ENCODE measurements around the gene HSPH1. TPM values are rescaled to one million over a fixed set of nuclear protein-coding genes. Genes with fewer than 3 reads are reported as not detected.
"Not testable (repeated sequence)": the region's sequence is repeated elsewhere in the genome, so short reads cannot be mapped to it uniquely, and the experiment has no call there.

Gene HSPH1
- total RNA-seq, 1 donor from 2014 or later = 94.9 TPM

DNA sequence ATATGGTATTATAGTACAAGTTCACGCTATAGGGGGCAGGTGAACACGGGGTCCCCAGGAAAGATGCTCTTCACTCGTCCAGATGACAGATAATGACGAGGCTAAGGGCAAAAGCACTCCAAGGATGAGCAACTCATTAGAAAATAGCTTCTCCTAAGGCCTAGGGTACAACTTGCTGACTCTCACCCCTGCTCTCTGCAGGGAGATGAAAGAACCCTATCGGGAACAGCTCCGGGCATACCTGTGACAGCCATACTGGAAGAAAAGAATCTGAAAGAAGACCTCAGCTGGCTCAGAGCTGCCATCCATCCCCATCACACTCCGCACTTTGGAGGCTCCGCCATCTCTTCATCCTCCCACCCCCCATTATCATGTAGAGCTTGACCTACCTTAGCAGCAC, 17.5 kb upstream of the HSPH1 start:
- Histone ChIP-seq H3K9ac (no peak overlapping the region), H2AFZ (replicated peaks) (no peak overlapping the region), H3K27me3 (no peaks in the 10 kb centered on the region), H3K4me3 (no peak overlapping the region), H3K4me2 (no peak overlapping the region), H3K36me3 (no peaks in the 10 kb centered on the region), H4K20me1 (ENCODE audit: low read depth) (no peaks in the 10 kb centered on the region), H3F3A (ENCODE audit: low read depth) (no peaks in the 10 kb centered on the region), H3K27ac (no peak overlapping the region), H3K79me2 (ENCODE audit: low read depth) (no peaks in the 10 kb centered on the region), H3K9me3 (ENCODE audit: low read depth) (no peaks in the 10 kb centered on the region), H3K4me1 (peaks cover 4% of the 10 kb centered on the region)
- Mint-ChIP-seq H3K9me3 (peaks cover 11% of the 10 kb centered on the region), H3K4me1 (peaks cover 20% of the 10 kb centered on the region), H3K36me3 (no peaks in the 10 kb centered on the region), H3K27me3 (ENCODE audit: insufficient read depth, low read depth) (peaks cover 3% of the 10 kb centered on the region), H3K27ac (no peak overlapping the region), H3K4me3 (no peak overlapping the region)
- no peak for DNase-seq (ENCODE audit: low spot score)
- TF ChIP-seq EZH2 (IDR thresholded peaks at IDR 0.05) (no peak), EZH2phosphoT487 (IDR thresholded peaks at IDR 0.05) (no peak)
- TF ChIP-seq, protein P1, sequence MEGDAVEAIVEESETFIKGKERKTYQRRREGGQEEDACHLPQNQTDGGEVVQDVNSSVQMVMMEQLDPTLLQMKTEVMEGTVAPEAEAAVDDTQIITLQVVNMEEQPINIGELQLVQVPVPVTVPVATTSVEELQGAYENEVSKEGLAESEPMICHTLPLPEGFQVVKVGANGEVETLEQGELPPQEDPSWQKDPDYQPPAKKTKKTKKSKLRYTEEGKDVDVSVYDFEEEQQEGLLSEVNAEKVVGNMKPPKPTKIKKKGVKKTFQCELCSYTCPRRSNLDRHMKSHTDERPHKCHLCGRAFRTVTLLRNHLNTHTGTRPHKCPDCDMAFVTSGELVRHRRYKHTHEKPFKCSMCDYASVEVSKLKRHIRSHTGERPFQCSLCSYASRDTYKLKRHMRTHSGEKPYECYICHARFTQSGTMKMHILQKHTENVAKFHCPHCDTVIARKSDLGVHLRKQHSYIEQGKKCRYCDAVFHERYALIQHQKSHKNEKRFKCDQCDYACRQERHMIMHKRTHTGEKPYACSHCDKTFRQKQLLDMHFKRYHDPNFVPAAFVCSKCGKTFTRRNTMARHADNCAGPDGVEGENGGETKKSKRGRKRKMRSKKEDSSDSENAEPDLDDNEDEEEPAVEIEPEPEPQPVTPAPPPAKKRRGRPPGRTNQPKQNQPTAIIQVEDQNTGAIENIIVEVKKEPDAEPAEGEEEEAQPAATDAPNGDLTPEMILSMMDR (IDR thresholded peaks at IDR 0.05) = no peak

DNA sequence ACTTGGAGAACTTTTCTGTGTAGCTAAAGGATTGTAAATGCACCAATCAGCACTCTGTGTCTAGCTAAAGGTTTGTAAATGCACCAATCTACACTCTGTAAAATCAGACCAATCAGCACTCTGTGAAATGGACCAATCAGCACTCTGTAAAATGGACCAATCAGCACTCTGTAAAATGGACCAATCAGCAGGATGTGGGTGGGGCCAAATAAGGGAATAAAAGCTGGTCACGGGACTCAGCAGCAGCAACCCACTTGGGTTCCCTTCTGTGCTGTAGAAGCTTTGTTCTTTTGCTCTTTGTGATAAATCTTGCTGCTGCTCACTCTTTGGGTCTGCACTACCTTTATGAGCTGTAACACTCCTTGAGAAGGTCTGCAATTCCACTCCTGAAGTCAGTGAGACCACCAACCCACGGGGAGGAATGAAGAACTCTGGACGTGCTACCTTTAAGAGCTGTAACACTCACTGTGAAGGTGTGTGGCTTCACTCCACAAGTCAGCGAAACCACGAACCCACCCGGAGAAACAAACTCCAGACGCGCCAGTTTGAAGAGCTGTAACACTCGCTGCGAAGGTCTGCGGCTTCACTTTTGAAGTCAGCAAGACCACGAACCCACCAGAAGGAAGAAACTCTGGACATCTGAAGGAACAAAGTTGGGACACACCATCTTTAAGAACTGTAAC, 16.2 kb upstream of the HSPH1 start:
- H3K4me2 ChIP-seq; H3K9ac ChIP-seq; H3K36me3 Mint-ChIP-seq; H3K4me3 ChIP-seq; H3K9me3 Mint-ChIP-seq; H3K79me2 ChIP-seq (ENCODE audit: low read depth); H3K27me3 ChIP-seq; H3K4me3 Mint-ChIP-seq; H3F3A ChIP-seq (ENCODE audit: low read depth); H3K27ac ChIP-seq; DNase-seq (ENCODE audit: low spot score); H4K20me1 ChIP-seq (ENCODE audit: low read depth); H3K4me1 ChIP-seq; H3K27me3 Mint-ChIP-seq (ENCODE audit: insufficient read depth, low read depth); H2AFZ ChIP-seq (replicated peaks); H3K9me3 ChIP-seq (ENCODE audit: low read depth); H3K36me3 ChIP-seq; H3K27ac Mint-ChIP-seq: not testable (repeated sequence)
- peaks cover 16% of the 10 kb centered on the region for H3K4me1 Mint-ChIP-seq

DNA sequence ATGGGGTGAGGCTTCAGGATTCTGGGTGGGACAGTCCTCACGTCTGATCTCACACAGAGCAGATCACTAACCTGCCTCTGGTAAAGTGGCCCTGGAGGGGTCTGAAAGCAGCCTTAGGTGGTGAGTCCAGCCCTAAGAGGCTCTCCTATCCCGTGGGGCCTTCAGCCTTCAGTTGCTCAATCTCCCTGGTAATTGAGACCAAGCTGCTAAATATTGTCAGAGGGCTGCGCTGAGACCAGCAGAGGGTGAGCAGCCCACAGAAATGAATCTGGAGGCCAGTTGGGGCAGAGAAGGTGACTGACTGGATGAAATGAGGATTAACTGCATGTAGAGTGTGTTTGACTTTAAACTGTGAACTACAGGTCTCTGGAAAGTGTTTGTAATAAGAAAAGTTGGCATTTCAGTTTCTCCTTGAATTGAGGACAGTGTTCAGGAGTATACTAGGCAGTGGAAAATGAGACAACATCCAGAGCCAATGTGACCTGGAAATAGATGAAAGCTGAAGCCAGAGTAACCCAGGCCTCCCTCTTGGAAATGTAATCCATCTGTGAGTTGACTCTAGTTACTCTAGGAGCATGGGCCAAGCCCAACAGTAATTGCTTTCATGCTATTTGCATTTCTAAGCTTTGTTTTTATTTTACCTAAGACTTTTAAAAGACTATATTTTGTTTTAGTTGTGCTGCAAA, 14.3 kb upstream of the HSPH1 start:
- Histone ChIP-seq H2AFZ (replicated peaks) (no peak overlapping the region), H3F3A (ENCODE audit: low read depth) (no peaks in the 10 kb centered on the region), H3K4me2 (no peak overlapping the region), H3K4me1 (peaks cover 4% of the 10 kb centered on the region), H3K27me3 (no peaks in the 10 kb centered on the region), H3K27ac (no peak overlapping the region), H3K9ac (no peak overlapping the region), H3K9me3 (ENCODE audit: low read depth) (no peaks in the 10 kb centered on the region), H3K4me3 (no peak overlapping the region), H3K79me2 (ENCODE audit: low read depth) (no peaks in the 10 kb centered on the region), H3K36me3 (no peaks in the 10 kb centered on the region), H4K20me1 (ENCODE audit: low read depth) (no peaks in the 10 kb centered on the region)
- Mint-ChIP-seq H3K36me3 (no peaks in the 10 kb centered on the region), H3K27me3 (ENCODE audit: insufficient read depth, low read depth) (peaks cover 3% of the 10 kb centered on the region), H3K4me3 (no peak overlapping the region), H3K27ac (no peak overlapping the region), H3K9me3 (peaks cover 5% of the 10 kb centered on the region), H3K4me1 (peaks cover 16% of the 10 kb centered on the region)
- no peak for DNase-seq (ENCODE audit: low spot score)
- no peak for TF ChIP-seq EZH2 (IDR thresholded peaks at IDR 0.05)
- no peak for TF ChIP-seq EZH2phosphoT487 (IDR thresholded peaks at IDR 0.05)
- TF ChIP-seq, protein P1 (IDR thresholded peaks at IDR 0.05) = no peak

DNA sequence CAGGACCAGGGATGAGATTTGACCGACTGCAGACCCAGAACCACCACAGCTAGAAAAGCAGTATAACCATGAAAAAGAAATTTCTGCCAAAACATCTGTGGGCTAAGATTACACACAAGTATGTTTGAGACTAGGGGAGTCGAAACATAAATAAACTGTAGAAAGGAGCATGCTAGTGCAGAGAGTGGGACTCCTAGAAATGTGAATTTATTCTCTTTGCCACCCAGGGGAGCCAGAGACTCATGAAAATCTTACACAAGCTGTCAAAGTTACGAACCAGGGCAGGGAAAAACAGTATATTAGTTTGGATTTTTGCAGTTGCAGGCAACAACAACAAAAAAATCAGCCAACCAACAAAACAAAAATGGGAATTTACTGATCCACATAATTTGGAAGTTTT, 12.3 kb upstream of the HSPH1 start:
- peaks cover 4% of the 10 kb centered on the region for H3K4me1 ChIP-seq
- H4K20me1 ChIP-seq (ENCODE audit: low read depth) = no peaks in the 10 kb centered on the region
- no peak overlapping the region for H3K27ac ChIP-seq
- H3K9me3 ChIP-seq (ENCODE audit: low read depth) = no peaks in the 10 kb centered on the region
- Mint-ChIP-seq H3K27ac (no peak overlapping the region), H3K4me1 (peaks cover 16% of the 10 kb centered on the region), H3K4me3 (no peak overlapping the region), H3K9me3 (peaks cover 5% of the 10 kb centered on the region), H3K27me3 (ENCODE audit: insufficient read depth, low read depth) (peaks cover 4% of the 10 kb centered on the region), H3K36me3 (no peaks in the 10 kb centered on the region)
- H3K9ac ChIP-seq = no peak overlapping the region
- TF ChIP-seq EZH2 (IDR thresholded peaks at IDR 0.05) (no peak), EZH2phosphoT487 (IDR thresholded peaks at IDR 0.05) (no peak)
- TF ChIP-seq, protein P1 (IDR thresholded peaks at IDR 0.05) = no peak
- no peaks in the 10 kb centered on the region for H3K36me3 ChIP-seq
- H3K4me3 ChIP-seq = no peak overlapping the region
- H2AFZ ChIP-seq (replicated peaks) = no peak overlapping the region
- DNase-seq (ENCODE audit: low spot score) = no peak
- no peaks in the 10 kb centered on the region for H3F3A ChIP-seq (ENCODE audit: low read depth)
- H3K4me2 ChIP-seq = no peak overlapping the region
- H3K27me3 ChIP-seq = no peaks in the 10 kb centered on the region
- no peaks in the 10 kb centered on the region for H3K79me2 ChIP-seq (ENCODE audit: low read depth)

All from neural progenitor cell (in vitro differentiated cells).